ENCODE measurements around the gene WDR90.

Gene WDR90

GRCh38 chr16:625977-626765 lies 23.0 kb upstream of the WDR90 start:
- no peak for DNase-seq (ENCODE audit: extremely low spot score)
- POLR2A ChIA-PET, result no interaction called here
- CTCF ChIA-PET, result no interaction called here

GRCh38 chr16:626787-627453 lies 22.2 kb upstream of the WDR90 start:
- TF ChIP-seq CTCF (IDR thresholded peaks at IDR 0.05; ENCODE audit: control extremely low read depth, extremely low read depth, low read depth, missing control alignments), result no peak
- no peak for DNase-seq (ENCODE audit: extremely low spot score)
- ChIA-PET POLR2A (interaction anchor here (0.7 kb wide), 1 partner anchor 383 kb away, joined by 3 read pairs; no protein-coding TSS in a partner anchor), CTCF (interaction anchor here (1.1 to 1.2 kb wide), 2 partner anchors 10 to 34 kb away, joined by 3 to 4 read pairs; partner anchors contain the start of gene METTL26)

More at GRCh38 chr16:625977-626765, 23.0 kb upstream of the WDR90 start:
- no peak for TF ChIP-seq CTCF (IDR thresholded peaks at IDR 0.05; ENCODE audit: control extremely low read depth, extremely low read depth, low read depth, missing control alignments)

GRCh38 chr16:627454-628239 lies 21.5 kb upstream of the WDR90 start:
- TF ChIP-seq CTCF (IDR thresholded peaks at IDR 0.05; ENCODE audit: control extremely low read depth, extremely low read depth, low read depth, missing control alignments), result no peak
- POLR2A ChIA-PET, result interaction anchor here (0.7 kb wide), 1 partner anchor 383 kb away, joined by 3 read pairs; no protein-coding TSS in a partner anchor
- DNase-seq (ENCODE audit: extremely low spot score), result no peak
- CTCF ChIA-PET, result interaction anchor here (1.1 to 1.2 kb wide), 2 partner anchors 9 to 35 kb away, joined by 3 to 4 read pairs; partner anchors contain the start of gene METTL26

GRCh38 chr16:628321-629061 lies 20.7 kb upstream of the WDR90 start:
- ChIA-PET CTCF (interaction anchor here (1.1 to 1.2 kb wide), 2 partner anchors 8 to 36 kb away, joined by 3 to 4 read pairs; partner anchors contain the start of gene METTL26), POLR2A (interaction anchor here (0.6 kb wide), 1 partner anchor 44 kb away, joined by 6 read pairs; no protein-coding TSS in a partner anchor)
- no peak for TF ChIP-seq CTCF (IDR thresholded peaks at IDR 0.05; ENCODE audit: control extremely low read depth, extremely low read depth, low read depth, missing control alignments)
- DNase-seq (ENCODE audit: extremely low spot score), result no peak

GRCh38 chr16:629185-629832 lies 19.9 kb upstream of the WDR90 start:
- DNase-seq (ENCODE audit: extremely low spot score), result no peak
- ChIA-PET CTCF (no interaction called here), POLR2A (interaction anchor here (0.6 kb wide), 1 partner anchor 43 kb away, joined by 6 read pairs; no protein-coding TSS in a partner anchor)
- TF ChIP-seq CTCF (IDR thresholded peaks at IDR 0.05; ENCODE audit: control extremely low read depth, extremely low read depth, low read depth, missing control alignments), result no peak
